HG03045 (cell line): ENCODE results near the gene LRRC75A.
"Not testable (repeated sequence)": the region's sequence is repeated elsewhere in the genome, so short reads cannot be mapped to it uniquely, and the experiment has no call there.

Source experiments
- ATAC-seq: cut with Tn5 transposase; IDR thresholded peaks from one replicate; pipeline ENCODE4 v1.9.1; 2021; ENCODE audit warnings: mild to moderate bottlenecking, moderate library complexity; ENCODE audit not compliant: unreplicated experiment

The LRRC75A gene

DNA sequence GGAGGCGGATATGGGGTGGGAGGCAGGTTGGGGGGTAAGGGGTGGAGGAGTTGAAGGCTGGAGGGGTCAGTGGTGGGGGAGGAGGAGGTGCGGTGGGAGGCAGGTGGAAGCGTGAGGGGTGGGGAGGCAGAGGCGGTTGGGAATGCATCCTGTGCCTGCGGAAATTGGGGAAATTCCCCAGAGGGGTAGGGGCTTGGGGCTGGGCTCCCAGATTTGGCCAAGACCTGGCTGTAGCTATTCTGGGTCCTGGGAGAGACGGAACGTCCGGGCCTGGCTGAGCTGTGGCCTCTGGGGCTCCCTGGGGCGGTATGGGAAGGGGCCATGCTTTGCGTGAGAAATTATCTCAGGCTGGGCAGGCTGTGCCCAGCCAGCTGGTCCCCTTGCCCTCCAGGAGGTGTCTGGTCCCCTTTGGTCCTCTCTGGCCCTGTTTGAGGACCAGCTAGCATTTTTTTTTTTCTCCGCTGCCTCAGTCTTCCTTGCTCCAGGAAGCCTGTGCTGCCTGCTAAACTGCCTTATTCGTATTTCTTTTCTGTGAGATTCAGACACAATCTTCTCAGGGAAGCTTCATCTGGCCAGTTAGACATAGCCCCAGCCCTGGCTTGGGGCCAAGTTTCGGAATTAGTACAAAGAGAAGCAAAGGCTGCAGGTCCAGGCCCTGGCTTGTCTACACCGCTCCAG, 83.9 kb downstream of the LRRC75A start:
- peak; percentile 72 for ATAC-seq

DNA sequence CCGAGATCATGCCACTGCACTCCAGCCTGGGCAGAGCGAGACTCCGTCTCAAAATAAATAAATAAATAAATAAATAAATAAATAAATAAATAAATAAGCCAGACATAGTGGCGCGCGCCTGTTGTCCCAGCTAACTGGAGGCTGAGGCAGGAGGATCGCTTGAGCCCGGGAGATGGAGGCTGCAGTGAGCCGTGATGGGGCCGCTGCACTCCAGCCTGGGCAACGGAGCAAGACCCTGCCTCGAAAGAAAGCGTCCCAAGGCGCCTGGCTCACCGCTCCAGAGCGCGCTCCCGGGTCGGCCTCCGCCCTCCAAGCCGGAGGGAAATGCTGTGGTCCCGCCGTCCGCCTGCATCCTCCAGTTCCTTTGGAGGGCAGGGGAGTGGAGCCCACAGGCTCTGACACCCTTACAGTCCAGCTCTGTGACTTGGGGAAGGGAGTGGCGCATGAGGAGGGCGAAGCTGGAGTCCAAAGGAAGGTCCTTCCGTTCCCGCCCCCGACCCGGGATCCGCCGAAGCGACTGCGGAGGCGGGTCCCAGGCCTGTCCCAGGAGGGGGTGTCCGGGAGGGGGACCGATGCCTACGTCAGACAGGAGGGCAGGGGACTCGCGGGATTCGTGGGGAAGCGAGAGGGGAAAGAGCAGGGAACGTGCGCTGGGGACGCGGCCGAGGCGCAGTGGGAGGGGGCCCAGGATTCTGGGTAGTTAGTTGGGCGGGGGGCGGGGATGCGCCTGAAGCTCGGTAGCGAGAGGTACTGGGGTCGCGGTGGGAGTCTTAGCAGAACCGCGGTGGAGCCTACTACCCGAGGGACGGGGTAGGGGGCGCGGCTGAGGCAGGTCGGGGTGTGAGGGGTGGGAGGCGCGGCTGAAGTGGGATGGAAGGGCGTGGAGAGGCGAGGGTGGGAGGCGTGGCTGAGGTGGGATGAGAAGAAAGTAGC, 85.0 kb downstream of the LRRC75A start:
- no peak for ATAC-seq

DNA sequence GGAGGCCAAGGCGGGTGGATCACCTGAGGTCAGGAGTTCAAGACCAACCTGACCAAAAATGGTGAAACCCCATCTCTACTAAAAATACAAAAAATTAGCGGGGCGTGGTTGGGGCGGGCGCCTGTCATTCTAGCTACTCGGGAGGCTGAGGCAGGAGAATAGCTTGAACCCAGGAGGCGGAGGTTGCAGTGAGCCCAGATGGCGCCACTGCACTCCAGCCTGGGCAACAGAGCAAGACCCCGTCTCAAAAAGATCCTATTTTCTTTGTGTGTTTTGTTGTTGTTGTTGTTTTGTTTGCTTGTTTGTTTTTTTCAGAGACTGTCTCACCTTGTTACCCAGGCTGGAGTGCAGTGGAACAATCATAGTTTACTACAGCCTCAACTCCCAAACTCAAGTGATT, 88.1 kb downstream of the LRRC75A start:
- not testable (repeated sequence) for ATAC-seq

DNA sequence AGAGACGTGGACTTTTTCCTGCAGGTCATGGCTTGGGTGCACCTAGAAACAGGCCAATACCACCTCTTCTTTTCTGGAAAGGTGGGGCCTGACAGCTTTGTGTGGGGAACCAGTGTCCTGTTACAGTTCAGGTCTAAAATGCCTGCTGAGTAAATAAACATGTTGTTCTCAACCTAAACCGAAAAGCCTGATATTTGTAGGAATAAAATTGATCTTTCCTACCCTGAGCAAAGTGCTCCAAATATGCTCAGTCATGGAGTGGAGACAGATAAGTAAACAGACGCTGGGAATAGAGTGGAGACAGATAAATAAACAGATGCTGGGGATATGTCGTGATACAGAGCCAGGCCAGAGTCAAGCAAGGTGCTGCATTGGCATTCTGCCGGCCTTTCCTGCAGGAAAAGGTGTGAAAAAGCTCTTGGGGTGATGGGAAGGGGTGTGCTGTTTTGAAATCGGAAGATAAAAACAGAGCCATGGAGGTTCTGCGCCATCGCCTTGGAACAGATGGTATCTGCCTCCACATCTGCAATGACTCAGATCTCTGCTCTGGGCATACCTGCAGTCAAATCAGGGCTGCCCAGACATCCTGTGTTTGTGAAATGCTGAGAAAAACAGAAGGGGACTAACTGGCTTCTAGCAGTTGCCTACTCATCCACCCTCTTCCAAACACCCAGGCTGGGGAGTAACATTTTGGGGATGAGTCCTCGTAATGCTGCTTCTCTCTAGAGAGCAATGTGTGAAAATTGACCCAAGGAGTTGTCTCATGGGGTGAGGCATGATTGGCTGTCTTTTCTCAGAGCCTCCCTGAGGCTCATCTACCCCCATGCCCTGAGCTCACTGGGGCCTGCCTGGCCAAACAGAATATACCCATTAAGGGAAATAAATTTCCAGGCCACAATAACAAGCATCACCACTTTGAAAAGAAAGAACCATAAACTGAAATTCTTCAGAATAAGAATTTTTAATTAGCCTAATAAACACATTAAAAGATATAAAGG, 93.4 kb downstream of the LRRC75A start:
- peak; percentile 56 for ATAC-seq

DNA sequence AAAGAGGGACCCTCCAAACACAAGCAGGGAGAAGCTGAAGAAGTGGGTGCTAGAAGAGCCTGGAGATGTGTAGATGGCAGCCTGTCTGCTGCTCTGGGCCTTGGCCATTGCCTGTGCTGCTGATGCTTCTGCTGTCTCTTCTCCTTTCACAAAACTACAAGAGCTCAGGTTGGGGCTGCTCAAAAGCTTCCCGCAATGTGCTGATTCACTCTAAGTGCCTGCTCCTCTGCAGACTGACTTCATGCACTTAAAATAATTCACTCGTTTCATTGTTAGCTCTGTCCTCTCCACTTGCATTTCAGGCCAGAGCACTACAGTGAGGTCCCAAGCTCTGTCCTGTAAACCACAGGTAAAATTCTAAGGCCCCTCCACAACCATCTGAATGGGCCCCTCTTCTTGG, 95.3 kb downstream of the LRRC75A start:
- not testable (repeated sequence) for ATAC-seq

DNA sequence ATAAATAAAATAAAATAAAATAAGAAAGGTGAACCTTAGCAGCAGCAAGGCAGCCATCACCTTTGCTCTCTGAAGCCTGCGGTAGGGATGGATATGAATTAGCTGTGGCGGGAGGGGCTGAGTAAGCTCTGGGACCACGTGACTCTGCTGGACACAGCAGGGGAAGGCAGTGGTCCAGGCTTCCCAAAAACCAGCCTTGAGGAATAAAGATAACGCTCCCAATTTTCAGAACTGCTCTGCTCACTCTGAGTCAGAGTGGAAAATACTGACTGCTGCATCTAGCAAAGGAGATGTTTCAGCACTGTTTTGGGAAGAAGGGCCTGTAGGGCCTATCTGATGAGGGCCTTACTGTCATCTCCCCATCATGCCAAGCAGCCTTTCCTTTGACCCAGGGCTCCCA, 96.1 kb downstream of the LRRC75A start:
- not testable (repeated sequence) for ATAC-seq

DNA sequence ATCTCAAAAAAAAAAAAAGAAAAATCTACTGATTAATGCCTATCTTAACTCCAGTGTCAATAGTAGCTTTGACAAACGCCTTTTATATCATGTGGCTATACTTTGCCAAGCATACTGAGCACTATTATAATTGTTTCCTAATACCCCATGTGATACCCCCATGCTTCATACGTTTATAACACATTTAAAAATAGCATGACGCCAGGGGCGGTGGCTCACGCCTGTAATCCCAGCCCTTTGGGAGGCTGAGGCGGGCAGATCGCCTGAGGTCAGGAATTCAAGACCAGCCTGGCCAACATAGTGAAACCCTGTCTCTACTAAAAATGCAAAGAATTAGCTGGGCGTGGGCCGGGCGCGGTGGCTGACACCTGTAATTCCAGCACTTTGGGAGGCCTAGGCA, 99.5 kb downstream of the LRRC75A start:
- not testable (repeated sequence) for ATAC-seq
